H9 (cell line): ENCODE measurements around the gene DPT. TPM values are rescaled to one million over a fixed set of nuclear protein-coding genes. Genes with fewer than 3 reads are reported as not detected.

Experiments
- DNase-seq: peaks from one replicate; pipeline ENCODE4 v3.0.0-alpha.2; 2017
- H2AFZ ChIP-seq: one replicate; pipeline ENCODE4 v1.6.1; 2013; ENCODE audit warnings: mild to moderate bottlenecking, low read length, control low read depth, moderate library complexity
- H2AK5ac ChIP-seq: 2 replicates; pipeline ENCODE4 v1.6.1; 2013; ENCODE audit warnings: low read length, control low read depth, mixed read lengths; ENCODE audit not compliant: insufficient read length
- H2BK120ac ChIP-seq: one replicate; pipeline ENCODE4 v1.6.1; 2013; ENCODE audit warnings: low read depth, mild to moderate bottlenecking, low read length, control low read depth, inconsistent platforms; ENCODE audit not compliant: poor library complexity, severe bottlenecking
- H2BK12ac ChIP-seq: 2 replicates; pipeline ENCODE4 v1.6.1; 2013; ENCODE audit warnings: low read length, control low read depth, mixed read lengths, low read depth; ENCODE audit not compliant: insufficient read length
- H2BK15ac ChIP-seq: 2 replicates; pipeline ENCODE4 v1.6.1; 2013; ENCODE audit warnings: low read depth, low read length, control low read depth
- H2BK20ac ChIP-seq: one replicate; pipeline ENCODE4 v1.6.1; 2013; ENCODE audit warnings: low read depth, mild to moderate bottlenecking, low read length, control low read depth, inconsistent platforms; ENCODE audit not compliant: poor library complexity, severe bottlenecking
- H2BK5ac ChIP-seq: 2 replicates; pipeline ENCODE4 v1.6.1; 2013; ENCODE audit warnings: low read length, control low read depth, mixed read lengths; ENCODE audit not compliant: insufficient read length
- H3K14ac ChIP-seq: 2 replicates; pipeline ENCODE4 v1.6.1; 2013; ENCODE audit warnings: low read length, control low read depth; ENCODE audit not compliant: insufficient read depth
- H3K18ac ChIP-seq: 2 replicates; pipeline ENCODE4 v1.6.1; 2013; ENCODE audit warnings: low read depth, mild to moderate bottlenecking, mixed read lengths, low read length, control low read depth; ENCODE audit not compliant: insufficient read length
- H3K23ac ChIP-seq: 2 replicates; pipeline ENCODE4 v1.6.1; 2013; ENCODE audit warnings: low read length, control low read depth, mixed read lengths, low read depth; ENCODE audit not compliant: insufficient read length
- H3K23me2 ChIP-seq: 2 replicates; pipeline ENCODE4 v1.6.1; 2013; ENCODE audit warnings: low read depth, mild to moderate bottlenecking, mixed read lengths, low read length, control low read depth; ENCODE audit not compliant: insufficient read length, poor library complexity, severe bottlenecking
- H3K27ac ChIP-seq: 2 replicates; pipeline ENCODE4 v1.5.1; 2013; ENCODE audit warnings: low read length, control low read depth, mixed read lengths, low read depth; ENCODE audit not compliant: insufficient read length
- H3K27me3 ChIP-seq: 2 replicates; pipeline ENCODE4 v1.6.1; 2013; ENCODE audit warnings: low read length, control low read depth, inconsistent platforms; ENCODE audit not compliant: insufficient read depth
- H3K4ac ChIP-seq: 2 replicates; pipeline ENCODE4 v1.6.1; 2013; ENCODE audit warnings: low read depth, mild to moderate bottlenecking, control low read depth, inconsistent platforms, low read length, moderate library complexity
- H3K4me1 ChIP-seq: 2 replicates; pipeline ENCODE4 v1.6.1; 2013; ENCODE audit warnings: low read length, control low read depth, inconsistent platforms; ENCODE audit not compliant: insufficient read depth
- H3K4me2 ChIP-seq: 2 replicates; pipeline ENCODE4 v1.6.1; 2013; ENCODE audit warnings: low read length, control low read depth, mixed read lengths; ENCODE audit not compliant: insufficient read length, insufficient read depth
- H3K56ac ChIP-seq: 2 replicates; pipeline ENCODE4 v1.6.1; 2013; ENCODE audit warnings: low read depth, mild to moderate bottlenecking, mixed read lengths, low read length, control low read depth; ENCODE audit not compliant: insufficient read length
- H3K79me1 ChIP-seq: 2 replicates; pipeline ENCODE4 v1.6.1; 2013; ENCODE audit warnings: low read depth, mild to moderate bottlenecking, moderate library complexity, low read length, control low read depth, inconsistent platforms; ENCODE audit not compliant: insufficient read depth, poor library complexity, severe bottlenecking
- H3K79me2 ChIP-seq: 2 replicates; pipeline ENCODE4 v1.6.1; 2013; ENCODE audit warnings: low read length, control low read depth, inconsistent platforms; ENCODE audit not compliant: insufficient read depth
- H3K9ac ChIP-seq: 2 replicates; pipeline ENCODE4 v1.6.1; 2013; ENCODE audit warnings: low read length, control low read depth, mixed read lengths; ENCODE audit not compliant: insufficient read length; ENCODE audit errors: extremely low read depth
- H3K9me3 ChIP-seq: one replicate; pipeline ENCODE4 v1.6.1; 2013; ENCODE audit warnings: low read depth, low read length, inconsistent platforms; ENCODE audit not compliant: control insufficient read depth
- H3T11ph ChIP-seq: one replicate; pipeline ENCODE4 v1.6.1; 2013; ENCODE audit warnings: mild to moderate bottlenecking, low read length, control low read depth, inconsistent platforms
- H4K20me1 ChIP-seq: one replicate; pipeline ENCODE4 v1.6.1; 2013; ENCODE audit not compliant: control insufficient read depth, insufficient read length, insufficient read depth
- H4K5ac ChIP-seq: 2 replicates; pipeline ENCODE4 v1.6.1; 2013; ENCODE audit warnings: low read depth, mild to moderate bottlenecking, mixed read lengths, low read length, control low read depth; ENCODE audit not compliant: insufficient read length
- H4K8ac ChIP-seq: replicated peaks from 2 replicates; pipeline ENCODE4 v1.6.1; 2013; ENCODE audit warnings: low read length, control low read depth, mixed read lengths, low read depth; ENCODE audit not compliant: insufficient read length
- H4K91ac ChIP-seq: 2 replicates; pipeline ENCODE4 v1.6.1; 2013; ENCODE audit warnings: low read depth, mild to moderate bottlenecking, moderate library complexity, mixed read lengths, low read length, control low read depth; ENCODE audit not compliant: insufficient read length
- H3K27ac Mint-ChIP-seq, 3 experiments: 2 replicates in 2 of 3; 3 replicates in 1 of 3; pipeline ENCODE4 v1.8.0; 2020 to 2021; ENCODE audit warnings: mixed read lengths in 3 of 3, mild to moderate bottlenecking in 1 of 3, moderate library complexity in 1 of 3
- H3K27me3 Mint-ChIP-seq: 2 replicates; pipeline ENCODE4 v1.8.0; 2021; ENCODE audit warnings: low read depth, mild to moderate bottlenecking, moderate library complexity, mixed read lengths
- H3K36me3 Mint-ChIP-seq, 3 experiments: 2 replicates in 2 of 3; 3 replicates in 1 of 3; pipeline ENCODE4 v1.8.0; 2020 to 2021; ENCODE audit warnings: low read depth in 3 of 3, mixed read lengths in 3 of 3; ENCODE audit not compliant: insufficient read depth in 1 of 3
- H3K4me1 Mint-ChIP-seq, 2 experiments: 2 replicates each; pipeline ENCODE4 v1.8.0; 2020; ENCODE audit warnings: mixed read lengths in 2 of 2
- H3K4me3 Mint-ChIP-seq, 2 experiments: 2 replicates in 1 of 2; 3 replicates in 1 of 2; pipeline ENCODE4 v1.8.0; 2020 to 2021; ENCODE audit warnings: mild to moderate bottlenecking in 2 of 2, mixed read lengths in 2 of 2, moderate library complexity in 1 of 2
- H3K9me3 Mint-ChIP-seq, 2 experiments: 2 replicates in 1 of 2; 3 replicates in 1 of 2; pipeline ENCODE4 v1.8.0; 2020; ENCODE audit warnings: mild to moderate bottlenecking in 2 of 2, mixed read lengths in 2 of 2, moderate library complexity in 1 of 2
- WGBS: extraction: QIAGEN DNeasy Blood & Tissue Kit; methylation state at CpG from one replicate; pipeline ENCODE4 v1.1.7; 2013; ENCODE audit warnings: missing lambda C conversion rate, low lambda C conversion rate, mixed read lengths; ENCODE audit not compliant: insufficient read length; ENCODE audit errors: extremely low coverage; 5-methylcytosine and 5-hydroxymethylcytosine counted together
- total RNA-seq: library from RNA; stranded (reverse); gene quantifications from 2 replicates; pipeline ENCODE4 v1.2.1, GENCODE V29; 2021
- TF ChIP-seq, protein P1 (sequence below): fragments of 200-600 bp; sonication (generic); conservative IDR thresholded peaks from 3 replicates; pipeline ENCODE4 v1.8.0; 2021; ENCODE audit warnings: antibody characterized with exemption, mild to moderate bottlenecking

The DPT gene
- total RNA-seq, 1 experiment from 2014 or later: not detected

DNA sequence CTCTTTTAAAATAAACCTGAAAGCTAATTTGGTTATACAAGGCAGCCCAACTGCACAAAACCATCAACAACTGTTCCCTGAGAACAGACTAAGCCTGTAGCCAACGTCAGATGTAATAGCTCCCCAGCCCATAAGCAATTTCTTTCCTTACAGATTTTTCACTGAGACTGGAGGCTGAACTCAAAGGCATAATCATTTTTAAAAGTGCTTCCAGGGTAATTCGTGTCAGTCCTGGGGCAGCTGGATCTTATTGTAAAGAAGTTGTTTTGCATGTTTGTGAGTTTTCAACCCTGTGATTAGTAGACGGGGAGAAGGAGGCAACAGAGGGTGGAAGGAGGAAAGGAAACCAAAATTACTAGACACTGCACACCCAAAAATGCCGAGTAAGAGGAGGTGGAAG, 3.2 kb downstream of the DPT start:
- H3K4me3 Mint-ChIP-seq: no peak overlapping the region

More for the DNA sequence above, 3.2 kb downstream of the DPT start:
- no peaks in the 10 kb centered on the region for H3K23me2 ChIP-seq
- H3K4me2 ChIP-seq: no peak overlapping the region
- H3K79me2 ChIP-seq: no peaks in the 10 kb centered on the region
- H2BK15ac ChIP-seq: no peak overlapping the region
- Mint-ChIP-seq H3K27me3 (no peaks in the 10 kb centered on the region), H3K9me3 (no peaks in the 10 kb centered on the region; a peak in 1 of 5 replicates), H3K27ac (no peak overlapping the region), H3K36me3 (no peaks in the 10 kb centered on the region), H3K4me1 (no peaks in the 10 kb centered on the region)
- no peak overlapping the region for H3K14ac ChIP-seq
- H2AK5ac ChIP-seq: no peak overlapping the region
- H2BK5ac ChIP-seq: no peak overlapping the region
- no peak overlapping the region for H3K27ac ChIP-seq
- no peak overlapping the region for H2BK12ac ChIP-seq
- no peaks in the 10 kb centered on the region for H3K4me1 ChIP-seq
- no peak overlapping the region for H3K4ac ChIP-seq
- H3T11ph ChIP-seq: no peak overlapping the region
- no CpG with 5 or more reads among the region's 4 CpGs for WGBS
- H4K8ac ChIP-seq: no peak overlapping the region
- no peak for DNase-seq
- H4K91ac ChIP-seq: no peak overlapping the region
- no peaks in the 10 kb centered on the region for H3K79me1 ChIP-seq
- no peak overlapping the region for H2BK120ac ChIP-seq
- H3K9me3 ChIP-seq: no peaks in the 10 kb centered on the region
- no peak overlapping the region for H3K18ac ChIP-seq
- H3K23ac ChIP-seq: no peak overlapping the region
- H2AFZ ChIP-seq: no peak overlapping the region
- no peak overlapping the region for H4K5ac ChIP-seq
- H3K9ac ChIP-seq: no peak overlapping the region
- no peak overlapping the region for H2BK20ac ChIP-seq
- H4K20me1 ChIP-seq: no peaks in the 10 kb centered on the region
- H3K56ac ChIP-seq: no peak overlapping the region
- TF ChIP-seq, protein P1, sequence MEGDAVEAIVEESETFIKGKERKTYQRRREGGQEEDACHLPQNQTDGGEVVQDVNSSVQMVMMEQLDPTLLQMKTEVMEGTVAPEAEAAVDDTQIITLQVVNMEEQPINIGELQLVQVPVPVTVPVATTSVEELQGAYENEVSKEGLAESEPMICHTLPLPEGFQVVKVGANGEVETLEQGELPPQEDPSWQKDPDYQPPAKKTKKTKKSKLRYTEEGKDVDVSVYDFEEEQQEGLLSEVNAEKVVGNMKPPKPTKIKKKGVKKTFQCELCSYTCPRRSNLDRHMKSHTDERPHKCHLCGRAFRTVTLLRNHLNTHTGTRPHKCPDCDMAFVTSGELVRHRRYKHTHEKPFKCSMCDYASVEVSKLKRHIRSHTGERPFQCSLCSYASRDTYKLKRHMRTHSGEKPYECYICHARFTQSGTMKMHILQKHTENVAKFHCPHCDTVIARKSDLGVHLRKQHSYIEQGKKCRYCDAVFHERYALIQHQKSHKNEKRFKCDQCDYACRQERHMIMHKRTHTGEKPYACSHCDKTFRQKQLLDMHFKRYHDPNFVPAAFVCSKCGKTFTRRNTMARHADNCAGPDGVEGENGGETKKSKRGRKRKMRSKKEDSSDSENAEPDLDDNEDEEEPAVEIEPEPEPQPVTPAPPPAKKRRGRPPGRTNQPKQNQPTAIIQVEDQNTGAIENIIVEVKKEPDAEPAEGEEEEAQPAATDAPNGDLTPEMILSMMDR: no peak
- H3K27me3 ChIP-seq: no peaks in the 10 kb centered on the region; the same call in 1 of the 2 replicates
